Neural progenitor cell (in vitro differentiated cells): ENCODE results near the gene SCAPER. TPM values are rescaled to one million over a fixed set of nuclear protein-coding genes. Genes with fewer than 3 reads are reported as not detected.
A peak's percentile ranks its signal among the peaks of the same experiment; 100 is the strongest.

Experiments
- DNase-seq: peaks from one replicate; pipeline ENCODE4 v3.0.0-alpha.2; 2016; ENCODE audit warnings: low spot score
- H2AFZ ChIP-seq: fragments of 200-600 bp; sonication (generic); replicated peaks from 2 replicates; pipeline ENCODE4 v1.6.1; 2016; ENCODE audit warnings: antibody characterized with exemption
- H3F3A ChIP-seq: fragments of 200-600 bp; sonication (generic); 2 replicates; pipeline ENCODE4 v1.6.1; 2016; ENCODE audit warnings: antibody characterized with exemption, low read depth
- H3K27ac ChIP-seq: fragments of 200-600 bp; sonication (generic); 2 replicates; pipeline ENCODE4 v1.5.1; 2016; ENCODE audit warnings: mild to moderate bottlenecking
- H3K27me3 ChIP-seq: fragments of 200-600 bp; sonication (generic); 2 replicates; pipeline ENCODE4 v1.6.1; 2016; ENCODE audit warnings: mild to moderate bottlenecking, moderate library complexity
- H3K36me3 ChIP-seq: fragments of 200-600 bp; sonication (generic); 2 replicates; pipeline ENCODE4 v1.5.1; 2016
- H3K4me1 ChIP-seq: fragments of 200-600 bp; sonication (generic); 2 replicates; pipeline ENCODE4 v1.6.1; 2016; ENCODE audit warnings: mixed run types
- H3K4me2 ChIP-seq: fragments of 200-600 bp; sonication (generic); 2 replicates; pipeline ENCODE4 v1.6.1; 2016
- H3K4me3 ChIP-seq: fragments of 200-600 bp; sonication (generic); 2 replicates; pipeline ENCODE4 v1.5.1; 2016
- H3K79me2 ChIP-seq: fragments of 200-600 bp; sonication (generic); 2 replicates; pipeline ENCODE4 v1.6.1; 2016; ENCODE audit warnings: low read depth
- H3K9ac ChIP-seq: fragments of 200-600 bp; sonication (generic); 2 replicates; pipeline ENCODE4 v1.6.1; 2016
- H3K9me3 ChIP-seq: fragments of 200-600 bp; sonication (generic); 2 replicates; pipeline ENCODE4 v1.5.1; 2016; ENCODE audit warnings: low read depth
- H4K20me1 ChIP-seq: fragments of 200-600 bp; sonication (generic); 2 replicates; pipeline ENCODE4 v1.6.1; 2016; ENCODE audit warnings: low read depth
- H3K27ac Mint-ChIP-seq: 3 replicates; pipeline ENCODE4 v1.8.0; 2021; ENCODE audit warnings: mixed read lengths
- H3K27me3 Mint-ChIP-seq: 2 replicates; pipeline ENCODE4 v1.8.0; 2022; ENCODE audit warnings: low read depth, mild to moderate bottlenecking, inconsistent platforms, moderate library complexity, mixed read lengths; ENCODE audit not compliant: insufficient read depth
- H3K36me3 Mint-ChIP-seq: 3 replicates; pipeline ENCODE4 v1.8.0; 2021; ENCODE audit warnings: mixed read lengths
- H3K4me1 Mint-ChIP-seq: 3 replicates; pipeline ENCODE4 v1.8.0; 2021; ENCODE audit warnings: mixed read lengths
- H3K4me3 Mint-ChIP-seq: 3 replicates; pipeline ENCODE4 v1.8.0; 2021; ENCODE audit warnings: mild to moderate bottlenecking, moderate library complexity, mixed read lengths
- H3K9me3 Mint-ChIP-seq: 3 replicates; pipeline ENCODE4 v1.8.0; 2020; ENCODE audit warnings: mixed read lengths
- CTCF ChIP-seq: fragments of 200-600 bp; sonication (generic); IDR thresholded peaks from 2 replicates; pipeline ENCODE4 v1.5.1; 2017; ENCODE audit warnings: antibody characterized with exemption, mild to moderate bottlenecking
- EZH2 ChIP-seq: fragments of 200-600 bp; sonication (generic); IDR thresholded peaks from 2 replicates; pipeline ENCODE4 v1.6.1; 2017; ENCODE audit warnings: antibody characterized with exemption, mild to moderate bottlenecking, moderate library complexity
- EZH2phosphoT487 ChIP-seq: fragments of 200-600 bp; sonication (generic); IDR thresholded peaks from 2 replicates; pipeline ENCODE4 v1.6.1; 2017; ENCODE audit warnings: antibody characterized with exemption
- total RNA-seq: library from RNA; depleted of rRNA; stranded (reverse); fragments of >200 nt; gene quantifications from 2 replicates; pipeline ENCODE4 v1.2.3, GENCODE V29; 2015; ENCODE audit warnings: low replicate concordance

SCAPER gene
- total RNA-seq, 1 donor from 2014 or later = 20.4 TPM

GRCh38 chr15:76398317-76399104 is 506.6 kb downstream of the SCAPER start:
- peaks cover 10% of the 10 kb centered on the region for H4K20me1 ChIP-seq
- Mint-ChIP-seq H3K9me3 (no peaks in the 10 kb centered on the region), H3K27me3 (no peaks in the 10 kb centered on the region), H3K27ac (no peak overlapping the region), H3K4me1 (peaks cover 2% of the 10 kb centered on the region), H3K4me3 (no peak overlapping the region), H3K36me3 (peaks cover 4% of the 10 kb centered on the region)
- no peak overlapping the region for H3K4me3 ChIP-seq
- H3K4me1 ChIP-seq = peaks cover 40% of the 10 kb centered on the region
- H3K36me3 ChIP-seq = no peaks in the 10 kb centered on the region
- H3K9me3 ChIP-seq = no peaks in the 10 kb centered on the region
- H3F3A ChIP-seq = peaks cover 41% of the 10 kb centered on the region
- DNase-seq = peak; percentile 37
- no peaks in the 10 kb centered on the region for H3K79me2 ChIP-seq
- no peak for TF ChIP-seq EZH2phosphoT487
- TF ChIP-seq CTCF = no peak
- no peak for TF ChIP-seq EZH2
- no peak overlapping the region for H3K9ac ChIP-seq
- no peak overlapping the region for H3K27ac ChIP-seq
- H2AFZ ChIP-seq = no peak overlapping the region
- H3K4me2 ChIP-seq = peak overlapping the region; percentile 24
- no peaks in the 10 kb centered on the region for H3K27me3 ChIP-seq

- no peak overlapping the region for H3K4me3 Mint-ChIP-seq
- no peak for TF ChIP-seq EZH2phosphoT487
- TF ChIP-seq CTCF = no peak
- no peak for TF ChIP-seq EZH2
- no peak overlapping the region for H3K9ac ChIP-seq
- no peak overlapping the region for H3K27ac ChIP-seq
- no peaks in the 10 kb centered on the region for H3K4me1 Mint-ChIP-seq
- H3K9me3 Mint-ChIP-seq = no peaks in the 10 kb centered on the region
- H2AFZ ChIP-seq = no peak overlapping the region
- H3K4me1 ChIP-seq = peaks cover 15% of the 10 kb centered on the region
- H3K79me2 ChIP-seq = no peaks in the 10 kb centered on the region
- peaks cover 9% of the 10 kb centered on the region for H3F3A ChIP-seq
- no peak overlapping the region for H3K4me2 ChIP-seq
- peaks cover 2% of the 10 kb centered on the region for H3K36me3 Mint-ChIP-seq
- no peaks in the 10 kb centered on the region for H3K36me3 ChIP-seq
- no peak overlapping the region for H3K27ac Mint-ChIP-seq
- no peaks in the 10 kb centered on the region for H4K20me1 ChIP-seq
- H3K4me3 ChIP-seq = no peak overlapping the region
- no peaks in the 10 kb centered on the region for H3K27me3 Mint-ChIP-seq
- no peaks in the 10 kb centered on the region for H3K27me3 ChIP-seq
- no peak for DNase-seq
- H3K9me3 ChIP-seq = no peaks in the 10 kb centered on the region
Measured at GRCh38 chr15:76393614-76394013, 511.5 kb downstream of the SCAPER start.

- Mint-ChIP-seq H3K4me1 (no peaks in the 10 kb centered on the region), H3K27me3 (no peaks in the 10 kb centered on the region), H3K9me3 (no peaks in the 10 kb centered on the region), H3K27ac (no peak overlapping the region), H3K36me3 (no peaks in the 10 kb centered on the region), H3K4me3 (no peak overlapping the region)
- H3K9me3 ChIP-seq = no peaks in the 10 kb centered on the region
- H3F3A ChIP-seq = no peaks in the 10 kb centered on the region
- H3K27me3 ChIP-seq = no peaks in the 10 kb centered on the region
- peaks cover 7% of the 10 kb centered on the region for H3K4me1 ChIP-seq
- H3K36me3 ChIP-seq = no peaks in the 10 kb centered on the region
- H3K4me2 ChIP-seq = no peak overlapping the region
- TF ChIP-seq CTCF (no peak), EZH2 (no peak)
- H3K27ac ChIP-seq = no peak overlapping the region
- no peak overlapping the region for H3K4me3 ChIP-seq
- no peak overlapping the region for H2AFZ ChIP-seq
- H3K9ac ChIP-seq = no peak overlapping the region
- H4K20me1 ChIP-seq = no peaks in the 10 kb centered on the region
- DNase-seq = no peak
- no peaks in the 10 kb centered on the region for H3K79me2 ChIP-seq
Measured at GRCh38 chr15:76391847-76392246, 513.3 kb downstream of the SCAPER start.
